22Rv1 (cell line): ENCODE data around the gene PRICKLE4.

ENCODE experiments used
- CTCF ChIP-seq: fragments of 450-650 bp; IDR thresholded peaks from 2 replicates; pipeline ENCODE4 v1.5.1; 2017; ENCODE audit warnings: mild to moderate bottlenecking
- ZFX ChIP-seq: fragments of 450-650 bp; IDR thresholded peaks from 2 replicates; pipeline ENCODE4 v1.6.1; 2017; ENCODE audit warnings: antibody characterized with exemption, borderline replicate concordance

DNA sequence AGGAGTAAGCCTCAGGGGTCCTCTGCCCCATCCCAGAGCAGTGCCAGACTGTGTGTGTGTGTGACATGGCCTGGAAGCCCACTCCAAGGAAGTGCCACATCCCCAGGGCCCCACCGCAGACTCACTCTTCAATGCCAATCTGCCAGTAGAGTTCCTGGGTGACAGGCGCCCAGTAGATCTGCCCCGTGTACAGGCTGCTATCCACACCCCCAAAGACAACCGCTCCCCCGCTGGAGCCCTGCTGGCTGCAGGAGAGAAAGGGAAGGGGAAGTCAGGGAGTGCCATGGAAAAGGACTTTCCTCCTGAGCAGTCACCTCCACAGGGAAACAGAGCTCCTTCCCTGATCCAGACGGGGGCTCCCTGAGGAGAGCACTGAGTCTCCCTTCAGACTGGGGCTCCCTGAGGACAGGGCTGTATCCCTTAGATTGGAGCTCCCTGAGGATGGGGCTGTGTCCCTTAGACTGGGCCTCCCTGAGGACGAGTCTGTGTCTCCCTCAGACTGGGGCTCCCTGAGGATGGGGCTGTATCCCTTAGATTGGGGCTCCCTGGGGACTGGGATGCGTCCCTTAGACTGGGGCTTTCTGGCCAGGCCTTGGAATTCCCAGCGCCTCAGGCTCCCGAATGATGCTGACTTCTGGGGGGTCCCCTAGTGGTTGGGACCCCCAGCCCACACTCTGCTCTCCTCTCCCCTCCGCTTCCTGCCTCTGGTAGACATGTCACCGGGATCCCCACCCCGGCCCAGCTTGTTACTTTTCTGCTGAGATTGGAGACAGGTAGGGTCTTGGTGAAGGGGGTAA is 40.0 kb upstream of the PRICKLE4 start:
- TF ChIP-seq CTCF (no peak), ZFX (no peak)
